H9 (cell line): Measurements from ENCODE around the gene HOXC11. TPM values are rescaled to one million over a fixed set of nuclear protein-coding genes. Genes with fewer than 3 reads are reported as not detected.

ENCODE experiments used
- DNase-seq: peaks from one replicate; pipeline ENCODE4 v3.0.0-alpha.2; 2017
- H2AFZ ChIP-seq: one replicate; pipeline ENCODE4 v1.6.1; 2013; ENCODE audit warnings: mild to moderate bottlenecking, low read length, control low read depth, moderate library complexity
- H2AK5ac ChIP-seq: 2 replicates; pipeline ENCODE4 v1.6.1; 2013; ENCODE audit warnings: low read length, control low read depth, mixed read lengths; ENCODE audit not compliant: insufficient read length
- H2BK120ac ChIP-seq: one replicate; pipeline ENCODE4 v1.6.1; 2013; ENCODE audit warnings: low read depth, mild to moderate bottlenecking, low read length, control low read depth, inconsistent platforms; ENCODE audit not compliant: poor library complexity, severe bottlenecking
- H2BK12ac ChIP-seq: 2 replicates; pipeline ENCODE4 v1.6.1; 2013; ENCODE audit warnings: low read length, control low read depth, mixed read lengths, low read depth; ENCODE audit not compliant: insufficient read length
- H2BK15ac ChIP-seq: 2 replicates; pipeline ENCODE4 v1.6.1; 2013; ENCODE audit warnings: low read depth, low read length, control low read depth
- H2BK20ac ChIP-seq: one replicate; pipeline ENCODE4 v1.6.1; 2013; ENCODE audit warnings: low read depth, mild to moderate bottlenecking, low read length, control low read depth, inconsistent platforms; ENCODE audit not compliant: poor library complexity, severe bottlenecking
- H2BK5ac ChIP-seq: 2 replicates; pipeline ENCODE4 v1.6.1; 2013; ENCODE audit warnings: low read length, control low read depth, mixed read lengths; ENCODE audit not compliant: insufficient read length
- H3K14ac ChIP-seq: 2 replicates; pipeline ENCODE4 v1.6.1; 2013; ENCODE audit warnings: low read length, control low read depth; ENCODE audit not compliant: insufficient read depth
- H3K18ac ChIP-seq: 2 replicates; pipeline ENCODE4 v1.6.1; 2013; ENCODE audit warnings: low read depth, mild to moderate bottlenecking, mixed read lengths, low read length, control low read depth; ENCODE audit not compliant: insufficient read length
- H3K23ac ChIP-seq: 2 replicates; pipeline ENCODE4 v1.6.1; 2013; ENCODE audit warnings: low read length, control low read depth, mixed read lengths, low read depth; ENCODE audit not compliant: insufficient read length
- H3K23me2 ChIP-seq: 2 replicates; pipeline ENCODE4 v1.6.1; 2013; ENCODE audit warnings: low read depth, mild to moderate bottlenecking, mixed read lengths, low read length, control low read depth; ENCODE audit not compliant: insufficient read length, poor library complexity, severe bottlenecking
- H3K27ac ChIP-seq: 2 replicates; pipeline ENCODE4 v1.5.1; 2013; ENCODE audit warnings: low read length, control low read depth, mixed read lengths, low read depth; ENCODE audit not compliant: insufficient read length
- H3K27me3 ChIP-seq: 2 replicates; pipeline ENCODE4 v1.6.1; 2013; ENCODE audit warnings: low read length, control low read depth, inconsistent platforms; ENCODE audit not compliant: insufficient read depth
- H3K4ac ChIP-seq: 2 replicates; pipeline ENCODE4 v1.6.1; 2013; ENCODE audit warnings: low read depth, mild to moderate bottlenecking, control low read depth, inconsistent platforms, low read length, moderate library complexity
- H3K4me1 ChIP-seq: 2 replicates; pipeline ENCODE4 v1.6.1; 2013; ENCODE audit warnings: low read length, control low read depth, inconsistent platforms; ENCODE audit not compliant: insufficient read depth
- H3K4me2 ChIP-seq: 2 replicates; pipeline ENCODE4 v1.6.1; 2013; ENCODE audit warnings: low read length, control low read depth, mixed read lengths; ENCODE audit not compliant: insufficient read length, insufficient read depth
- H3K56ac ChIP-seq: 2 replicates; pipeline ENCODE4 v1.6.1; 2013; ENCODE audit warnings: low read depth, mild to moderate bottlenecking, mixed read lengths, low read length, control low read depth; ENCODE audit not compliant: insufficient read length
- H3K79me1 ChIP-seq: 2 replicates; pipeline ENCODE4 v1.6.1; 2013; ENCODE audit warnings: low read depth, mild to moderate bottlenecking, moderate library complexity, low read length, control low read depth, inconsistent platforms; ENCODE audit not compliant: insufficient read depth, poor library complexity, severe bottlenecking
- H3K79me2 ChIP-seq: 2 replicates; pipeline ENCODE4 v1.6.1; 2013; ENCODE audit warnings: low read length, control low read depth, inconsistent platforms; ENCODE audit not compliant: insufficient read depth
- H3K9ac ChIP-seq: 2 replicates; pipeline ENCODE4 v1.6.1; 2013; ENCODE audit warnings: low read length, control low read depth, mixed read lengths; ENCODE audit not compliant: insufficient read length; ENCODE audit errors: extremely low read depth
- H3K9me3 ChIP-seq: one replicate; pipeline ENCODE4 v1.6.1; 2013; ENCODE audit warnings: low read depth, low read length, inconsistent platforms; ENCODE audit not compliant: control insufficient read depth
- H3T11ph ChIP-seq: one replicate; pipeline ENCODE4 v1.6.1; 2013; ENCODE audit warnings: mild to moderate bottlenecking, low read length, control low read depth, inconsistent platforms
- H4K20me1 ChIP-seq: one replicate; pipeline ENCODE4 v1.6.1; 2013; ENCODE audit not compliant: control insufficient read depth, insufficient read length, insufficient read depth
- H4K5ac ChIP-seq: 2 replicates; pipeline ENCODE4 v1.6.1; 2013; ENCODE audit warnings: low read depth, mild to moderate bottlenecking, mixed read lengths, low read length, control low read depth; ENCODE audit not compliant: insufficient read length
- H4K8ac ChIP-seq: replicated peaks from 2 replicates; pipeline ENCODE4 v1.6.1; 2013; ENCODE audit warnings: low read length, control low read depth, mixed read lengths, low read depth; ENCODE audit not compliant: insufficient read length
- H4K91ac ChIP-seq: 2 replicates; pipeline ENCODE4 v1.6.1; 2013; ENCODE audit warnings: low read depth, mild to moderate bottlenecking, moderate library complexity, mixed read lengths, low read length, control low read depth; ENCODE audit not compliant: insufficient read length
- H3K27ac Mint-ChIP-seq, 3 experiments: 2 replicates in 2 of 3; 3 replicates in 1 of 3; pipeline ENCODE4 v1.8.0; 2020 to 2021; ENCODE audit warnings: mixed read lengths in 3 of 3, mild to moderate bottlenecking in 1 of 3, moderate library complexity in 1 of 3
- H3K27me3 Mint-ChIP-seq: 2 replicates; pipeline ENCODE4 v1.8.0; 2021; ENCODE audit warnings: low read depth, mild to moderate bottlenecking, moderate library complexity, mixed read lengths
- H3K36me3 Mint-ChIP-seq, 3 experiments: 2 replicates in 2 of 3; 3 replicates in 1 of 3; pipeline ENCODE4 v1.8.0; 2020 to 2021; ENCODE audit warnings: low read depth in 3 of 3, mixed read lengths in 3 of 3; ENCODE audit not compliant: insufficient read depth in 1 of 3
- H3K4me1 Mint-ChIP-seq, 2 experiments: 2 replicates each; pipeline ENCODE4 v1.8.0; 2020; ENCODE audit warnings: mixed read lengths in 2 of 2
- H3K4me3 Mint-ChIP-seq, 2 experiments: 2 replicates in 1 of 2; 3 replicates in 1 of 2; pipeline ENCODE4 v1.8.0; 2020 to 2021; ENCODE audit warnings: mild to moderate bottlenecking in 2 of 2, mixed read lengths in 2 of 2, moderate library complexity in 1 of 2
- H3K9me3 Mint-ChIP-seq, 2 experiments: 2 replicates in 1 of 2; 3 replicates in 1 of 2; pipeline ENCODE4 v1.8.0; 2020; ENCODE audit warnings: mild to moderate bottlenecking in 2 of 2, mixed read lengths in 2 of 2, moderate library complexity in 1 of 2
- WGBS: extraction: QIAGEN DNeasy Blood & Tissue Kit; methylation state at CpG from one replicate; pipeline ENCODE4 v1.1.7; 2013; ENCODE audit warnings: missing lambda C conversion rate, low lambda C conversion rate, mixed read lengths; ENCODE audit not compliant: insufficient read length; ENCODE audit errors: extremely low coverage; 5-methylcytosine and 5-hydroxymethylcytosine counted together
- total RNA-seq: library from RNA; stranded (reverse); gene quantifications from 2 replicates; pipeline ENCODE4 v1.2.1, GENCODE V29; 2021
- TF ChIP-seq, protein P1 (sequence below): fragments of 200-600 bp; sonication (generic); conservative IDR thresholded peaks from 3 replicates; pipeline ENCODE4 v1.8.0; 2021; ENCODE audit warnings: antibody characterized with exemption, mild to moderate bottlenecking

The HOXC11 gene
- total RNA-seq, 1 experiment from 2014 or later: not detected

DNA sequence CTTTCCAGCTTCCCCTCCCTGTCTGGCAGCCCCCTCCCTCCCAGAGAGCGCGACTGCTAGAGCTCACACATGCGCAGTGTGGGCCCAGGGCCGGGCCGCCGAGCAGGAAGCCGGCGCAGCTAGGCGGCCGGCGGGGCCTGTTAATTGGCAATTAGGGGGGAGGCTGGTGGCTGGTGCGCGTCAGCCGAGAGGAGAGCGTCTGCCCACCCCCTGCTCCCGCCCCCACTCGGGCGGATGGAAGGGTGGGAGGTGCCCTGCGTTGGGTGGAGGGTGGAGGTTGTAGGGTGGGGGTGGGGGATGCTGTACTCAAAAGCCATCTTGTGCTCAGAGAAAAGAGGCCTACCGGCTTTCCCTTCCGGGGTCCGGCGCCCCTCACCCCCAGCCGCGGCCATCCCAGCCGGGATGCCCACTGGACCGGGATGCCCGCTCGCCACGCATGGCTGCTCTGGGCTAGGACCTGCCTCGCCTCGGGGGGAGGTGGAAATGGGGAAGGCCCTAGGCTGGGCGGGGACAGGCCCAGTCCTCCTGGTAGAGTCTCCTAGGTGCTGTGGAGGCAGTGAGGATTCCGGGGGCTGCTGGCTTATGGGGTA lies 45.0 kb downstream of the HOXC11 start:
- Mint-ChIP-seq H3K27ac (no peak overlapping the region), H3K4me3 (peak overlapping the region; percentile 38 to 77), H3K27me3 (peaks cover 100% of the 10 kb centered on the region), H3K4me1 (peaks cover 13 to 26% of the 10 kb centered on the region in 2 experiments), H3K36me3 (no peaks in the 10 kb centered on the region), H3K9me3 (peaks cover 0 to 2% of the 10 kb centered on the region in 2 experiments; a peak in 2 of 5 replicates)
- no peak overlapping the region for H4K91ac ChIP-seq
- no peak overlapping the region for H2AFZ ChIP-seq
- no peak overlapping the region for H2BK5ac ChIP-seq
- H3K27ac ChIP-seq: no peak overlapping the region
- no peaks in the 10 kb centered on the region for H3K9me3 ChIP-seq
- H2BK20ac ChIP-seq: no peak overlapping the region
- no peak overlapping the region for H3K23ac ChIP-seq
- no peak overlapping the region for H3K18ac ChIP-seq
- TF ChIP-seq, protein P1, sequence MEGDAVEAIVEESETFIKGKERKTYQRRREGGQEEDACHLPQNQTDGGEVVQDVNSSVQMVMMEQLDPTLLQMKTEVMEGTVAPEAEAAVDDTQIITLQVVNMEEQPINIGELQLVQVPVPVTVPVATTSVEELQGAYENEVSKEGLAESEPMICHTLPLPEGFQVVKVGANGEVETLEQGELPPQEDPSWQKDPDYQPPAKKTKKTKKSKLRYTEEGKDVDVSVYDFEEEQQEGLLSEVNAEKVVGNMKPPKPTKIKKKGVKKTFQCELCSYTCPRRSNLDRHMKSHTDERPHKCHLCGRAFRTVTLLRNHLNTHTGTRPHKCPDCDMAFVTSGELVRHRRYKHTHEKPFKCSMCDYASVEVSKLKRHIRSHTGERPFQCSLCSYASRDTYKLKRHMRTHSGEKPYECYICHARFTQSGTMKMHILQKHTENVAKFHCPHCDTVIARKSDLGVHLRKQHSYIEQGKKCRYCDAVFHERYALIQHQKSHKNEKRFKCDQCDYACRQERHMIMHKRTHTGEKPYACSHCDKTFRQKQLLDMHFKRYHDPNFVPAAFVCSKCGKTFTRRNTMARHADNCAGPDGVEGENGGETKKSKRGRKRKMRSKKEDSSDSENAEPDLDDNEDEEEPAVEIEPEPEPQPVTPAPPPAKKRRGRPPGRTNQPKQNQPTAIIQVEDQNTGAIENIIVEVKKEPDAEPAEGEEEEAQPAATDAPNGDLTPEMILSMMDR: no peak
- H2BK12ac ChIP-seq: no peak overlapping the region
- peak overlapping the region; percentile 77 for H3K4me2 ChIP-seq
- no peaks in the 10 kb centered on the region for H4K20me1 ChIP-seq
- H2BK15ac ChIP-seq: no peak overlapping the region
- no peaks in the 10 kb centered on the region for H3K79me2 ChIP-seq
- H3T11ph ChIP-seq: no peak overlapping the region
- no peak overlapping the region for H4K5ac ChIP-seq
- H2BK120ac ChIP-seq: no peak overlapping the region
- H3K23me2 ChIP-seq: peaks cover 10% of the 10 kb centered on the region
- peak; percentile 93 for DNase-seq
- no peaks in the 10 kb centered on the region for H3K79me1 ChIP-seq
- no peak overlapping the region for H3K9ac ChIP-seq
- H3K27me3 ChIP-seq: peaks cover 93% of the 10 kb centered on the region
- H3K4ac ChIP-seq: no peak overlapping the region
- no peak overlapping the region for H3K56ac ChIP-seq
- H3K4me1 ChIP-seq: no peaks in the 10 kb centered on the region
- H4K8ac ChIP-seq: no peak overlapping the region
- H3K14ac ChIP-seq: no peak overlapping the region
- no CpG with 5 or more reads among the region's 34 CpGs for WGBS
- no peak overlapping the region for H2AK5ac ChIP-seq
